Stomach (tissue), 9 donors: Measurements from ENCODE around the gene PDZK1IP1. TPM values are rescaled to one million over a fixed set of nuclear protein-coding genes. Genes with fewer than 3 reads are reported as not detected.

Experiments
- DNase-seq, 2 donors: peaks; one replicate each; pipeline versions ENCODE4 v3.0.0 to v3.0.0-alpha.2; 2013 to 2019
- H3K27ac ChIP-seq, 5 donors: fragments of 200-600 bp in 4 of 5; sonication (generic) in 4 of 5; one replicate each; pipeline ENCODE4 v1.5.1; 2013 to 2019; ENCODE audit warnings: mild to moderate bottlenecking in 1 of 5, moderate library complexity in 1 of 5
- H3K27me3 ChIP-seq, 3 donors: fragments of 200-600 bp; sonication (generic); one replicate each; pipeline ENCODE4 v1.5.1; 2017 to 2019; ENCODE audit warnings: mixed run types in 1 of 3
- H3K36me3 ChIP-seq, 4 donors: fragments of 200-600 bp; sonication (generic); 1 replicate in 3 of 4; 2 replicates in 1 of 4; pipeline ENCODE4 v1.5.1; 2016 to 2019
- H3K4me1 ChIP-seq, 4 donors: fragments of 200-600 bp; sonication (generic); one replicate each; pipeline ENCODE4 v1.5.1; 2016 to 2019
- H3K4me3 ChIP-seq, 4 donors: fragments of 200-600 bp; sonication (generic) in 3 of 4; one replicate each; pipeline ENCODE4 v1.5.1; 2016 to 2019; ENCODE audit warnings: mild to moderate bottlenecking in 1 of 4
- H3K9me3 ChIP-seq, 4 donors: fragments of 200-600 bp; sonication (generic); one replicate each; pipeline ENCODE4 v1.5.1; 2016 to 2019
- EP300 ChIP-seq: sonication (generic); formaldehyde crosslinking; IDR thresholded peaks from one replicate; pipeline ENCODE4 v1.6.1; 2017; ENCODE audit warnings: antibody characterized with exemption
- POLR2A ChIP-seq, 4 donors: fragments of 450-650 bp; IDR thresholded peaks; one replicate each; pipeline ENCODE4 v1.6.1; 2016; ENCODE audit warnings: antibody characterized with exemption in 4 of 4, control low read depth in 2 of 4, mild to moderate bottlenecking in 1 of 4, moderate library complexity in 1 of 4
- POLR2AphosphoS5 ChIP-seq, 3 donors: sonication (generic); formaldehyde crosslinking; IDR thresholded peaks; one replicate each; pipeline ENCODE4 v1.6.1; 2016; ENCODE audit warnings: antibody characterized with exemption in 3 of 3
- WGBS, 5 donors: extraction: QIAGEN DNeasy Blood & Tissue Kit in 3 of 5; methylation state at CpG; one replicate each; pipeline versions ENCODE4 v1.1.5 to v1.1.7; 2013 to 2018; 5-methylcytosine and 5-hydroxymethylcytosine counted together
- intact Hi-C: fragments of 100-400 bp; cut with DNase I; formaldehyde crosslinking; loops from one replicate; pipeline ENCODE4 v1.15.1; 2023; ENCODE audit warnings: low total_unique reads
- polyA plus RNA-seq, 3 donors: library from polyadenylated mRNA; stranded (reverse); fragments of 200-250 nt; gene quantifications; one replicate each; pipeline ENCODE4 v1.2.3, GENCODE V29; 2013
- total RNA-seq, 5 donors: library from RNA; depleted of rRNA; stranded (reverse); fragments of >200 nt; gene quantifications; one replicate each; pipeline versions ENCODE4 v1.1.0 to v1.2.3, GENCODE V29; 2014 to 2016
- TF ChIP-seq, protein P1 (sequence below), 7 experiments: fragments of 450-650 bp in 4 of 7; fragments of 200-600 bp in 3 of 7; sonication (generic) in 3 of 7; IDR thresholded peaks; one replicate each; pipeline ENCODE4 v1.5.1; 2016 to 2019; ENCODE audit warnings: antibody characterized with exemption in 7 of 7, control low read depth in 2 of 7, mild to moderate bottlenecking in 1 of 7
- donor health status: healthy with polysubstance abuse.
- donor health status: Bipolar disorder and iron deficiency.
- donor health status: healthy.

PDZK1IP1 gene
- total and polyA plus RNA-seq, 8 donors = 0.87 to 292 (median 130) TPM; not detected in 1

DNA sequence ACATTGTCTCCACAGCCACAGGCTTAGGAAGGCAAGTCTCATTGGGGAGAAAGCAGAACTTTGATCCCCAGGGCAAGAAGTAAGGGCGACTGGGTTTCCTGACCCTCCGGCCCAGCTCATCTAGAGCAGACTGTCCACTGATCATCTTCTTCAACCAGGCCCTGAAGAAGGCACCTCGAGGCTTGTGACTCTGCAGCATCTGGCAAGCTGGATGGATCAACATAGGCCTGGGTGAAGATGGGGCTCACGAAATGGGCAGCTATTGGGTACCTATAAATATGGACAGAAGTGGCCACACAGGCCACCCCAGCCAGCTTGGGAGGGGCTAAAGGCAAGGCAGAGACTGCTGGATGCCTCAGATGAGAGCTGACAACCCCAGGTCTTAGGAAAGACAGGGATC is 29.2 kb upstream of the PDZK1IP1 start:
- no peak for DNase-seq
- intact Hi-C loops = no loop called here
- no peaks in the 10 kb centered on the region for H3K36me3 ChIP-seq
- no peak overlapping the region for H3K27ac ChIP-seq
- H3K4me3 ChIP-seq = no peak overlapping the region
- H3K9me3 ChIP-seq = no peaks in the 10 kb centered on the region
- no peak for TF ChIP-seq EP300
- H3K27me3 ChIP-seq = peaks cover 0 to 41% (median 13%) of the 10 kb centered on the region in 3 donors
- H3K4me1 ChIP-seq = no peaks in the 10 kb centered on the region
- 76 to 95% (median 86%) methylated on average over 4 of the region's 4 CpGs for WGBS, 5 donors

- no peak overlapping the region for H3K27ac ChIP-seq
- no peaks in the 10 kb centered on the region for H3K9me3 ChIP-seq
- H3K4me3 ChIP-seq = no peak overlapping the region
- TF ChIP-seq POLR2A (IDR thresholded peaks at IDR 0.05) (no peak), POLR2AphosphoS5 (IDR thresholded peaks at IDR 0.05) (no peak)
- TF ChIP-seq, protein P1, sequence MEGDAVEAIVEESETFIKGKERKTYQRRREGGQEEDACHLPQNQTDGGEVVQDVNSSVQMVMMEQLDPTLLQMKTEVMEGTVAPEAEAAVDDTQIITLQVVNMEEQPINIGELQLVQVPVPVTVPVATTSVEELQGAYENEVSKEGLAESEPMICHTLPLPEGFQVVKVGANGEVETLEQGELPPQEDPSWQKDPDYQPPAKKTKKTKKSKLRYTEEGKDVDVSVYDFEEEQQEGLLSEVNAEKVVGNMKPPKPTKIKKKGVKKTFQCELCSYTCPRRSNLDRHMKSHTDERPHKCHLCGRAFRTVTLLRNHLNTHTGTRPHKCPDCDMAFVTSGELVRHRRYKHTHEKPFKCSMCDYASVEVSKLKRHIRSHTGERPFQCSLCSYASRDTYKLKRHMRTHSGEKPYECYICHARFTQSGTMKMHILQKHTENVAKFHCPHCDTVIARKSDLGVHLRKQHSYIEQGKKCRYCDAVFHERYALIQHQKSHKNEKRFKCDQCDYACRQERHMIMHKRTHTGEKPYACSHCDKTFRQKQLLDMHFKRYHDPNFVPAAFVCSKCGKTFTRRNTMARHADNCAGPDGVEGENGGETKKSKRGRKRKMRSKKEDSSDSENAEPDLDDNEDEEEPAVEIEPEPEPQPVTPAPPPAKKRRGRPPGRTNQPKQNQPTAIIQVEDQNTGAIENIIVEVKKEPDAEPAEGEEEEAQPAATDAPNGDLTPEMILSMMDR (IDR thresholded peaks at IDR 0.05) = no peak
- 69 to 85% (median 72%) methylated on average over 12 of the region's 12 CpGs for WGBS, 5 donors
- H3K36me3 ChIP-seq = no peaks in the 10 kb centered on the region
- H3K27me3 ChIP-seq = peaks cover 0 to 25% (median 0%) of the 10 kb centered on the region in 3 donors
- DNase-seq = no peak
- no peaks in the 10 kb centered on the region for H3K4me1 ChIP-seq
- intact Hi-C loops = no loop called here
Observed at GRCh38 chr1:47216278-47217059, 26.6 kb upstream of the PDZK1IP1 start.

GRCh38 chr1:47215713-47216112 is 25.9 kb upstream of the PDZK1IP1 start:
- Histone ChIP-seq H3K36me3 (no peaks in the 10 kb centered on the region), H3K9me3 (no peaks in the 10 kb centered on the region), H3K27me3 (peaks cover 0 to 19% (median 0%) of the 10 kb centered on the region in 3 donors), H3K4me3 (no peak overlapping the region), H3K4me1 (no peaks in the 10 kb centered on the region), H3K27ac (no peak overlapping the region)
- WGBS, 5 donors = 84 to 90% (median 89%) methylated on average over 4 of the region's 4 CpGs
- intact Hi-C loops = no loop called here
- TF ChIP-seq, protein P1 (IDR thresholded peaks at IDR 0.05) = no peak
- TF ChIP-seq POLR2A (IDR thresholded peaks at IDR 0.05) = no peak
- no peak for TF ChIP-seq POLR2AphosphoS5 (IDR thresholded peaks at IDR 0.05)
- no peak for TF ChIP-seq EP300
- DNase-seq = no peak

DNA sequence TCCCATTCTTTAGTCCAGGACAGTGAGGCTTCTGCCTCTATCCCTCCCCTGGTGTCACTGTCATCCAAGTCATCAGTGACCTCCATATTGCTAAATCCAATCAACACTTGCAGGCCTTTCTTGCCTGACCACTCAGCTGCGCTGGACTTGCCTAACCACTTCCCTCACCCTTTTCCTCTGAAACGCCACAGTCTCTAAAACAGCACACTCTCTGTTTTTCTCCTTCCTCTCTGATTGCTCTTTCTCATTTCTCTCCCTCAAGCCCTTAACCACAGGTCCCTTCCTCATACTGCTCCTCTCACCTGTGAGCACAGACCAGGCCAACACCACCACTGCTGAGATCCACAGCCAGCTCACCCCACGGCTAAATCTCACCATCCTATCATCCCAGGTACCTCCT is 24.7 kb upstream of the PDZK1IP1 start:
- H3K9me3 ChIP-seq = no peaks in the 10 kb centered on the region
- intact Hi-C loops = no loop called here
- 66 to 78% (median 73%) methylated on average over 3 of the region's 3 CpGs for WGBS, 5 donors
- no peaks in the 10 kb centered on the region for H3K4me1 ChIP-seq
- no peak for DNase-seq
- peaks cover 0 to 25% (median 0%) of the 10 kb centered on the region in 3 donors for H3K27me3 ChIP-seq
- no peak overlapping the region for H3K27ac ChIP-seq
- H3K36me3 ChIP-seq = no peaks in the 10 kb centered on the region
- H3K4me3 ChIP-seq = no peak overlapping the region
- no peak for TF ChIP-seq POLR2AphosphoS5 (IDR thresholded peaks at IDR 0.05)
- TF ChIP-seq EP300 = no peak
- TF ChIP-seq, protein P1 (IDR thresholded peaks at IDR 0.05) = no peak
- TF ChIP-seq POLR2A (IDR thresholded peaks at IDR 0.05) = no peak
